ENCODE data around the gene VRTN. TPM values are rescaled to one million over a fixed set of nuclear protein-coding genes. Genes with fewer than 3 reads are reported as not detected.
"Not testable (repeated sequence)": the region's sequence is repeated elsewhere in the genome, so short reads cannot be mapped to it uniquely, and the experiment has no call there.

The VRTN gene
- total RNA-seq, 4 donors from 2014 or later, result not detected

DNA sequence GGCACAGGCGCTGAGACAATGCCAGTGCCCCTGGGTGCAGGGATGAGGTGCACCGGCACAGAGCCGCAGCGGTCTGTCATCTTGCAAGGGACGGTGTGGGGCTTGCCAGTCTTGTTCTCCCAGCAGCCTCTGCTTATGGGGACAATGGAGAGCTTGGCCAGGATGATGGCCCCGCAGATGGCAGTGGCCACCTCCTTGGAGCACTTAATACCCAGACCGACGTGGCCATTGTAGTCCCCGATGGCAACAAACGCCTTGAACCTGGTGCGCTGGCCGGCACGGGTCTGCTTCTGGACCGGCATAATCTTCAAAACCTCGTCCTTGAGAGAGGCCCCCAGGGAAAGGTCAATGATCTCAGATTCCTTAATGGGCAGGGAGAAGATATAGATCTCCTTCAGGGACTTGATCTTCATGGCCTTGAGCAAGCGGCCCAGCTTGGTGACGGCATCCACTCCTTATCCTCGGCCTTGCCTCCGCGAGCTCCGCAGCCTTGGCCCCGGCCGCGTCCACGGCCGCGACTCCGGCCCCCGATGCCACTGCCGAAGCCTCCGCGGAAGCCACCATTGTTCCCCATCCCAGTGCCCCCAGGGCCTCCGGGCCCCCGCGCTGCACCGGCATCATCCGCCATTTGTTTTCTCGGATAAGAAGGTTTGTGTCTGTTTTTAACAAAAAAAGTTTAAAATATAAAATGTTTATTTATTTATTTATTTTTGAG, 29.9 kb downstream of the VRTN start:
- 95% methylated on average over 31 of the region's 38 CpGs for whole genome bisulfite sequencing
- H3K27ac ChIP-seq (replicated peaks in 1 of 4), result no peak overlapping the region
- no peak for DNase-seq (ENCODE audit: extremely low spot score)
- H3K27me3 ChIP-seq, result no peaks in the 10 kb centered on the region
- H3K4me1 ChIP-seq, result no peaks in the 10 kb centered on the region
- intact Hi-C loops (cut with DNase I), result no loop called here
- H3K9me3 ChIP-seq, result no peaks in the 10 kb centered on the region
- no peak overlapping the region for H3K4me3 ChIP-seq
- TF ChIP-seq, protein P1, sequence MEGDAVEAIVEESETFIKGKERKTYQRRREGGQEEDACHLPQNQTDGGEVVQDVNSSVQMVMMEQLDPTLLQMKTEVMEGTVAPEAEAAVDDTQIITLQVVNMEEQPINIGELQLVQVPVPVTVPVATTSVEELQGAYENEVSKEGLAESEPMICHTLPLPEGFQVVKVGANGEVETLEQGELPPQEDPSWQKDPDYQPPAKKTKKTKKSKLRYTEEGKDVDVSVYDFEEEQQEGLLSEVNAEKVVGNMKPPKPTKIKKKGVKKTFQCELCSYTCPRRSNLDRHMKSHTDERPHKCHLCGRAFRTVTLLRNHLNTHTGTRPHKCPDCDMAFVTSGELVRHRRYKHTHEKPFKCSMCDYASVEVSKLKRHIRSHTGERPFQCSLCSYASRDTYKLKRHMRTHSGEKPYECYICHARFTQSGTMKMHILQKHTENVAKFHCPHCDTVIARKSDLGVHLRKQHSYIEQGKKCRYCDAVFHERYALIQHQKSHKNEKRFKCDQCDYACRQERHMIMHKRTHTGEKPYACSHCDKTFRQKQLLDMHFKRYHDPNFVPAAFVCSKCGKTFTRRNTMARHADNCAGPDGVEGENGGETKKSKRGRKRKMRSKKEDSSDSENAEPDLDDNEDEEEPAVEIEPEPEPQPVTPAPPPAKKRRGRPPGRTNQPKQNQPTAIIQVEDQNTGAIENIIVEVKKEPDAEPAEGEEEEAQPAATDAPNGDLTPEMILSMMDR (IDR thresholded peaks at IDR 0.05), result no peak
- no peak for TF ChIP-seq EP300 (IDR thresholded peaks at IDR 0.05)
- no peak for TF ChIP-seq POLR2AphosphoS5 (IDR thresholded peaks at IDR 0.05)
- TF ChIP-seq POLR2A (IDR thresholded peaks at IDR 0.05; ENCODE audit: low read depth), result no peak
- H3K36me3 ChIP-seq, result no peaks in the 10 kb centered on the region

DNA sequence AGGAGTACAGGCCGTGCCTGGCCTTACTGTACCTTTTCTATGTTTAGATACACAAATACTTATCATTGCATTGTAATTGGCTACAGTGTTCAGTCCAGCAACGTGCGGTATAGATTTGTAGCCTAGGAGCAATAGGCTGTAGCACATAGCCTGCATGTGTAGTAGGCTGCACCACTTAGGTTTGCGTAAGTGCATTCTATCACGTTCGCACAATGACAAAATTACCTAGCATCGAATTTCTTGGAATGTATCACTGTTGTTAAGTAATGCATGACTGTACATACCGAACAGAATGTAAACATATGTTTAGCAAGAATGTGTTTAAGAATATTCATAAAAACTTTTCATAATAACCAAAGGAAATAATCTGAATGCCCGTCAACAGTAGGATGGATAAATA, 31.9 kb downstream of the VRTN start:
- TF ChIP-seq POLR2A (IDR thresholded peaks at IDR 0.05; ENCODE audit: low read depth), result no peak
- no peak for TF ChIP-seq EP300 (IDR thresholded peaks at IDR 0.05)
- TF ChIP-seq, protein P1 (IDR thresholded peaks at IDR 0.05), result no peak
- no peak for TF ChIP-seq POLR2AphosphoS5 (IDR thresholded peaks at IDR 0.05)
- DNase-seq (ENCODE audit: extremely low spot score), result no peak
- H3K4me1 ChIP-seq, result no peaks in the 10 kb centered on the region
- no peak overlapping the region for H3K4me3 ChIP-seq
- no peaks in the 10 kb centered on the region for H3K36me3 ChIP-seq
- H3K27me3 ChIP-seq, result no peaks in the 10 kb centered on the region
- H3K27ac ChIP-seq (replicated peaks in 1 of 4), result no peak overlapping the region
- WGBS, result 88% methylated on average over 9 of the region's 9 CpGs
- no peaks in the 10 kb centered on the region for H3K9me3 ChIP-seq
- intact Hi-C loops (cut with DNase I), result no loop called here

DNA sequence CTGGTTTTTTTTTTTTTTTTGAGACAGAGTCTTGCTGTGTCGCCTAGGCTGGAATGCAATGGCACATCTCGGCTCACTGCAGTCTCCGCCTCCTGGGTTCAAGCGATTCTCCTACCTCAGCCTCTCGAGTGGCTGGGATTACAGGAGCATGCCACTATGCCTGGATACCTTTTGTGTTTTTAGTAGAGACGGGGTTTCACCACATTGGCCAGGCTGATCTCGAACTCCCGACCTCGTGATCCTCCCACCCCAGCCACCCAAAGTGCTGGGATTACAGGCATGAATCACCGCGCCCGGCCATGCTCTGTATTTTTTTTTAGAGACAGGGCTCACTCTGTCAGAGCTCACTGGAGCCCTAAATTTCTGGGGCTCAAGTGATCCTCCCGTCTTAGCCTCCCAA, 32.6 kb downstream of the VRTN start:
- Histone ChIP-seq H3K9me3 (no peaks in the 10 kb centered on the region), H3K4me3 (no peak overlapping the region), H3K27me3 (no peaks in the 10 kb centered on the region), H3K4me1 (no peaks in the 10 kb centered on the region), H3K36me3 (no peaks in the 10 kb centered on the region), H3K27ac (replicated peaks in 1 of 4) (no peak overlapping the region)
- intact Hi-C loops (cut with DNase I), result no loop called here
- TF ChIP-seq POLR2AphosphoS5 (IDR thresholded peaks at IDR 0.05), result no peak
- TF ChIP-seq POLR2A (IDR thresholded peaks at IDR 0.05; ENCODE audit: low read depth), result no peak
- TF ChIP-seq, protein P1 (IDR thresholded peaks at IDR 0.05), result no peak
- no peak for TF ChIP-seq EP300 (IDR thresholded peaks at IDR 0.05)
- DNase-seq (ENCODE audit: extremely low spot score), result no peak
- WGBS, result 89% methylated on average over 13 of the region's 13 CpGs

DNA sequence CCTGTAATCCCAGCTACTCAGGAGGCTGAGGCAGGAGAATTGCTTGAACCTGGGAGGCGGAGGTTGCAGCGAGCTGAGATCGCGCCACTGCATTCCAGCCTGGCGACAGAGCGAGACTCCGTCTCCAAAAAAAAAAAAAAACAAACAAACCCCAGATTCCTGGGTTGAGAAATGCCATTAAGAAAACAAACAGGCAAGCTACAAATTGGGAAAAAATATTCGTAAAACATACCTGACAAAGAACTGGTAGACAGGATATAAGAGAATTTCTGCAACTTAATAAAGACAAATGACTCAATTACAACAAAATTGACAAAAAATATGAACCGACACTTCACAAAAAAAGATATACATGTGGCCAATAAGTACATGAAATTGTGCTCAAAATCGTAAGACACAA, 33.3 kb downstream of the VRTN start:
- H3K4me1 ChIP-seq; H3K9me3 ChIP-seq; H3K4me3 ChIP-seq; H3K27me3 ChIP-seq; intact Hi-C loops (cut with DNase I); DNase-seq (ENCODE audit: extremely low spot score); H3K27ac ChIP-seq (replicated peaks in 1 of 4); H3K36me3 ChIP-seq: not testable (repeated sequence)
- WGBS, result 80% methylated on average over 10 of the region's 10 CpGs

DNA sequence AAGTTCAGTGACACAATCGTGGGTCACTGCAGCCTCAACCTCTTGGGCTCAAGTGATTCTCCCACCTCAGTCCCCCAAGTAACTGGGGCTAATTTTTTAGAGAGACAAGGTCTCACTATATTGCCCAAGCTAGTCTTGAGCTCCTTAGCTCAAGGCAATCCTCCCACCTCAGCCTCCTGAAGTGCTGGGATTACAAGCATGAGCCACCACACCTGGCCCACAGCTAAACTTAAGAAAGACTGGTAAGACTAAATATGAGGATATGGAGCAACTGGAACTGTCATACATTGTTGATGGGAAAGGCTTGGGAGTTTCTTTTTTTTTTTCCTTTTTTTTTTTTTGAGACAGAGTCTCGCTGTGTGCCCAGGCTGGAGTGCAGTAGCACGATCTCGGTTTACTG, 34.0 kb downstream of the VRTN start:
- TF ChIP-seq POLR2AphosphoS5 (IDR thresholded peaks at IDR 0.05) (no peak), EP300 (IDR thresholded peaks at IDR 0.05) (no peak), POLR2A (IDR thresholded peaks at IDR 0.05; ENCODE audit: low read depth) (no peak)
- TF ChIP-seq, protein P1 (IDR thresholded peaks at IDR 0.05), result no peak
- Histone ChIP-seq H3K36me3 (no peaks in the 10 kb centered on the region), H3K4me3 (no peak overlapping the region), H3K4me1 (no peaks in the 10 kb centered on the region), H3K27ac (replicated peaks in 1 of 4) (no peak overlapping the region), H3K27me3 (no peaks in the 10 kb centered on the region), H3K9me3 (no peaks in the 10 kb centered on the region)
- intact Hi-C loops (cut with DNase I), result no loop called here
- 88% methylated on average over 4 of the region's 4 CpGs for WGBS
- no peak for DNase-seq (ENCODE audit: extremely low spot score)

All from esophagus muscularis mucosa (tissue), 4 donors.